Measurements from ENCODE around the gene PLEKHA6. TPM values are rescaled to one million over a fixed set of nuclear protein-coding genes. Genes with fewer than 3 reads are reported as not detected.
"Not testable (repeated sequence)": the region's sequence is repeated elsewhere in the genome, so short reads cannot be mapped to it uniquely, and the experiment has no call there.

PLEKHA6 gene
- total RNA-seq, 1 donor from 2014 or later, result 4.9 TPM

DNA sequence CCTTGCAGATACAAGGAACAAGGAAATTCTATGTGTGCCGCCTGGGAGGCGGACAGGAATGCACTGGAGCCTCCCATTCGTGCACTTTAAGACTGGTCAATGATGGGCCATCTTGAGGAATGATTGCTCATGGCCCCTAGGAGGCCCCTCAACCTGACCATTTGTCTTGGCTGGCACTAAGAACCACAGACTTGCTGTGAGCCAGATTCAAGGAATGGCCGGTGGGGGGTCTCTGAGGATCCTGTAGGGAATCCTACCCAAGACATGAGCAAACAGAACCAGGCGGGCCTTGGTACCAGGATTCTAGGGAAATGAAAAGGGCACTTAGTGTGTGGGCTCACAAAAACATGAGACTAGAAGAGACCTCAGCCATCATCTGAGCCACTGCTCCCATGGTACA is 117.8 kb downstream of the PLEKHA6 start:
- intact Hi-C loops (cut with DNase I), result no loop called here
- Histone ChIP-seq H3K4me1 (no peaks in the 10 kb centered on the region), H3K36me3 (no peaks in the 10 kb centered on the region), H3K4me3 (no peak overlapping the region), H3K27ac (no peak overlapping the region), H3K27me3 (no peaks in the 10 kb centered on the region), H3K9me3 (no peaks in the 10 kb centered on the region)
- DNase-seq (ENCODE audit: low spot score in 2 of 2), result no peak
- TF ChIP-seq, protein P1, sequence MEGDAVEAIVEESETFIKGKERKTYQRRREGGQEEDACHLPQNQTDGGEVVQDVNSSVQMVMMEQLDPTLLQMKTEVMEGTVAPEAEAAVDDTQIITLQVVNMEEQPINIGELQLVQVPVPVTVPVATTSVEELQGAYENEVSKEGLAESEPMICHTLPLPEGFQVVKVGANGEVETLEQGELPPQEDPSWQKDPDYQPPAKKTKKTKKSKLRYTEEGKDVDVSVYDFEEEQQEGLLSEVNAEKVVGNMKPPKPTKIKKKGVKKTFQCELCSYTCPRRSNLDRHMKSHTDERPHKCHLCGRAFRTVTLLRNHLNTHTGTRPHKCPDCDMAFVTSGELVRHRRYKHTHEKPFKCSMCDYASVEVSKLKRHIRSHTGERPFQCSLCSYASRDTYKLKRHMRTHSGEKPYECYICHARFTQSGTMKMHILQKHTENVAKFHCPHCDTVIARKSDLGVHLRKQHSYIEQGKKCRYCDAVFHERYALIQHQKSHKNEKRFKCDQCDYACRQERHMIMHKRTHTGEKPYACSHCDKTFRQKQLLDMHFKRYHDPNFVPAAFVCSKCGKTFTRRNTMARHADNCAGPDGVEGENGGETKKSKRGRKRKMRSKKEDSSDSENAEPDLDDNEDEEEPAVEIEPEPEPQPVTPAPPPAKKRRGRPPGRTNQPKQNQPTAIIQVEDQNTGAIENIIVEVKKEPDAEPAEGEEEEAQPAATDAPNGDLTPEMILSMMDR (IDR thresholded peaks at IDR 0.05), result no peak

DNA sequence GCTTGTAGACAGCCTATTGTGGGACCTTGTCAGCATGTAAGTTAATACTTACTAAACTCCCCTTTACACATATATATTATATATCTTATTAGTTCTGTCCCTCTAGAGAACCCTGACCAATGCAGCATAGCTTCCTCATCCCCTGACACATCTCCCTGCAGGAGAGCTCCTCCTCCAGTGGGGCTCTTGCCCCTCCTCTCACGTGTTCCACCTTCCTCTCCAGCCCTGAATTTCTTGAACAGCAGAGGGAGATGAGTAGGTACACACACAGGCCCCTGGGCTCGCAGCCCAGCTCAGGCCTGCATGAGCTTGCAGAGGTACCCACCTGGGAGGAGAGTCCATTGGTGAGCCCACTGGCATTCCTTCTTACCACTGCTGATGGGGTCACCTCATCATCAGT is 118.7 kb downstream of the PLEKHA6 start:
- Histone ChIP-seq H3K9me3 (no peaks in the 10 kb centered on the region), H3K27ac (no peak overlapping the region), H3K4me3 (no peak overlapping the region), H3K4me1 (no peaks in the 10 kb centered on the region), H3K36me3 (no peaks in the 10 kb centered on the region), H3K27me3 (no peaks in the 10 kb centered on the region)
- no peak for DNase-seq (ENCODE audit: low spot score in 2 of 2)
- TF ChIP-seq, protein P1 (IDR thresholded peaks at IDR 0.05), result no peak
- intact Hi-C loops (cut with DNase I), result no loop called here

DNA sequence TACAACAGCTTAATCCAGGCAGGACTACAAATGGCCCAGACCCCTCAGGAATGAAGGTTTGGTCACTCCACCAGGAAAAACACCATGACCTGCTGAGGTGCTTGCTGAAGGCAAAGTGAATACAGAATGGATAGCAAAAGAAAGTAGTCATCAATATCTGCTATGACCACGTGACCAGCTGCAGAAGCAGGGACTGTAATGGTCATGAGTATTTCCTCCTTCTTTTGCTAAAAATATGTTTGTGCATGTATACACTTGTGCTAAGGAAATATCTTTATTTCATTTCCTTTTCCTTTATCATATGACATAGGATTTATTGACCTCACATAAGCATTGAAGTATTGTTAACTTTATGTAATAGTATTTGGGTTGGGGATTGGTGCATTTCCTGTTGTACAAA is 119.5 kb downstream of the PLEKHA6 start:
- Histone ChIP-seq H3K9me3 (no peaks in the 10 kb centered on the region), H3K27me3 (no peaks in the 10 kb centered on the region), H3K36me3 (no peaks in the 10 kb centered on the region), H3K4me3 (no peak overlapping the region), H3K27ac (no peak overlapping the region), H3K4me1 (no peaks in the 10 kb centered on the region)
- TF ChIP-seq, protein P1 (IDR thresholded peaks at IDR 0.05), result no peak
- intact Hi-C loops (cut with DNase I), result no loop called here
- no peak for DNase-seq (ENCODE audit: low spot score in 2 of 2)

DNA sequence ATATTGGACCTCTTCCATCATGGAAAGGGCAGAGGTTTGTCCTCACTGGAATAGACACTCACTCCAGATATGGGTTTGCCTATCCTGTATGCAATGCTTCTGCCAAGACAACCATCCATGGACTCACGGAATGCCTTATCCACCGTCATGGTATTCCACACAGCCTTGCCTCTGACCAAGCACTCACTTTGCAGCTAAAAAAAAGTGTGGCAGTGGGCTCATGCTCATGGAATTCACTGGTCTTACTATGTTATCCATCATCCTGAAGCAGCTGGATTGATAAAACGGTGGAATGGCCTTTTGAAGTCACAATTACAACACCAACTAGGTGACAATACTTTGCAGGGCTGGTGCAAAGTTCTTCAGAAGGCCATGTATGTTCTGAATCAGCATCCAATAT is 120.3 kb downstream of the PLEKHA6 start:
- H3K9me3 ChIP-seq; H3K36me3 ChIP-seq; H3K27me3 ChIP-seq; H3K4me3 ChIP-seq; DNase-seq (ENCODE audit: low spot score in 2 of 2); H3K27ac ChIP-seq; H3K4me1 ChIP-seq; intact Hi-C loops (cut with DNase I): not testable (repeated sequence)

DNA sequence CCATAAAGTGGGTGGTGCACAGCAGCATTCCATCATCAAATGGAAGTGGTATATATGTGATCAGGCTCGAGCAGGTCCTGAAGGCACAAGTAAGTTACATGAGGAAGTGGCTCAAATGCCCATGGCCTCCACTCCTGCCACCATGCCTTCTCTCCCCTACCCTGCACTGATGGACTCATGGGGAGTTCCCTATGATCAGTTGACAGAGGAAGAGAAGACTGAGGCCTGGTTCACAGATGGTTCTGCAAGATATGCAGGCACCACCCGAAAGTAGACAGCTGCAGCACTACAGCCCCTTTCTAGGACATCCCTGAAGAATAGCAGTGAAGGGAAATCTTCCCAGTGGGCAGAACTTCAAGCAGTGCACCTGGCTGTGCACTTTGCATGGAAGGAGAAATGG is 121.2 kb downstream of the PLEKHA6 start:
- H3K36me3 ChIP-seq; H3K4me3 ChIP-seq; H3K9me3 ChIP-seq; H3K27ac ChIP-seq; H3K27me3 ChIP-seq; H3K4me1 ChIP-seq; intact Hi-C loops (cut with DNase I); DNase-seq (ENCODE audit: low spot score in 2 of 2): not testable (repeated sequence)

DNA sequence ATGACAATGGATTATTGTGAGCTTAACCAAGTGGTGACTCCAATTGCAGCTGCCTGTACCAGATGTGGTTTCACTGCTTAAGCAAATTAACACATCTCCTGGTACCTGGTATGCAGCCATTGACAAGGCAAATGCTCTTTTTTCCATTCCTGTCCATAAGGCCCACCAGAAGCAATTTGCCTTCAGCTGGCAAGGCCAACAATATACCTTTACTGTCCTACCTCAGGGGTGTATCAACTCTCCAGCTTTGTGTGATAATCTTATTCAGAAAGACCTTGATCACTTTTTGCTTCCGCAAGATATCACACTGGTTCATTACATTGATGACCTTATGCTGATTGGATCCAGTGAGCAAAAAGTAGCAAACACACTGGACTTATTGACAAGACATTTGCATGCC is 122.2 kb downstream of the PLEKHA6 start:
- H3K4me3 ChIP-seq; H3K27ac ChIP-seq; intact Hi-C loops (cut with DNase I); H3K36me3 ChIP-seq; H3K9me3 ChIP-seq; H3K27me3 ChIP-seq; DNase-seq (ENCODE audit: low spot score in 2 of 2); H3K4me1 ChIP-seq: not testable (repeated sequence)

DNA sequence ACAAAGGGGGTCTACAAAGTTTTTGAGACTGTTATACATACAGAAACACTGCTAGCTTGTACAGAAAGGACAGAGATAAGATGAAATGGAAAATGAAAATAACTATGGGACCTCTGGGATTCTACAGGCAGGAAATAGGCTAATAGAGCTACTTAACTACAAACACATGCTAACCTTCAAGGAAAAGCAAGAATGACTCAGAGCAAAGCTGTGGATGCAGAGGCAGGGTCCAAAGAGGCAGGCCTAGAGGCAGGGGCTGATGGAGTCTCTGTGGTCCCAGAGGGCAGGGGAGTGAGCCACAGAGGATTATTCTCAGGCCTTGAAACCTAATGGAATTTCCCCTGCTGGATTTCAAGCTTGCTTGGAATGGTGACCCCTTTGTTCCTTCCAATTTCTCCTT is 127.2 kb downstream of the PLEKHA6 start:
- H3K27ac ChIP-seq, result no peak overlapping the region
- no peaks in the 10 kb centered on the region for H3K36me3 ChIP-seq
- no peaks in the 10 kb centered on the region for H3K9me3 ChIP-seq
- TF ChIP-seq, protein P1 (IDR thresholded peaks at IDR 0.05), result no peak
- intact Hi-C loops (cut with DNase I), result no loop called here
- no peak overlapping the region for H3K4me3 ChIP-seq
- H3K27me3 ChIP-seq, result no peaks in the 10 kb centered on the region
- no peaks in the 10 kb centered on the region for H3K4me1 ChIP-seq
- DNase-seq (ENCODE audit: low spot score in 2 of 2), result no peak

All from ascending aorta (tissue), 2 donors.